GM12878 (cell line): ENCODE measurements around the gene KIF6.

Source experiments
- NR2C2 ChIP-seq: IDR thresholded peaks from 2 replicates; pipeline ENCODE4 v1.6.1; 2011; ENCODE audit warnings: borderline replicate concordance, low read depth; ENCODE audit not compliant: control insufficient read depth, insufficient read length
- SMC3 ChIP-seq: IDR thresholded peaks from 2 replicates; pipeline ENCODE4 v1.6.1; 2011; ENCODE audit warnings: low read length, improper control_type of control experiment, borderline replicate concordance
- ZSCAN29 ChIP-seq: fragments of 450-650 bp; IDR thresholded peaks from 2 replicates; pipeline ENCODE4 v1.6.1; 2017; ENCODE audit warnings: mild to moderate bottlenecking, moderate library complexity
- TF ChIP-seq, protein P1 (sequence below), 3 experiments: IDR thresholded peaks in 2 of 3; conservative IDR thresholded peaks in 1 of 3; 2 replicates each; pipeline ENCODE4 v1.5.1; 2011; ENCODE audit warnings: low read depth in 3 of 3, low read length in 3 of 3, mild to moderate bottlenecking in 3 of 3, control low read depth in 2 of 3, moderate library complexity in 2 of 3, inconsistent platforms in 1 of 3, mixed read lengths in 1 of 3; ENCODE audit not compliant: control insufficient read depth in 2 of 3, insufficient read depth in 1 of 3; ENCODE audit errors: extremely low read depth in 1 of 3
- TF ChIP-seq, protein P2 (sequence below): IDR thresholded peaks from 2 replicates; pipeline ENCODE4 v1.6.1; 2012; ENCODE audit warnings: improper control_type of control experiment, low read depth, low read length; ENCODE audit not compliant: insufficient replicate concordance
- TF ChIP-seq, protein P3 (sequence below): IDR thresholded peaks from 2 replicates; pipeline ENCODE4 v1.6.1; 2012; ENCODE audit warnings: mild to moderate bottlenecking, low read depth, low read length
- TF ChIP-seq, protein P4 (sequence below): fragments of 450-650 bp; IDR thresholded peaks from 2 replicates; pipeline ENCODE4 v1.6.1; 2017; ENCODE audit warnings: mild to moderate bottlenecking

DNA sequence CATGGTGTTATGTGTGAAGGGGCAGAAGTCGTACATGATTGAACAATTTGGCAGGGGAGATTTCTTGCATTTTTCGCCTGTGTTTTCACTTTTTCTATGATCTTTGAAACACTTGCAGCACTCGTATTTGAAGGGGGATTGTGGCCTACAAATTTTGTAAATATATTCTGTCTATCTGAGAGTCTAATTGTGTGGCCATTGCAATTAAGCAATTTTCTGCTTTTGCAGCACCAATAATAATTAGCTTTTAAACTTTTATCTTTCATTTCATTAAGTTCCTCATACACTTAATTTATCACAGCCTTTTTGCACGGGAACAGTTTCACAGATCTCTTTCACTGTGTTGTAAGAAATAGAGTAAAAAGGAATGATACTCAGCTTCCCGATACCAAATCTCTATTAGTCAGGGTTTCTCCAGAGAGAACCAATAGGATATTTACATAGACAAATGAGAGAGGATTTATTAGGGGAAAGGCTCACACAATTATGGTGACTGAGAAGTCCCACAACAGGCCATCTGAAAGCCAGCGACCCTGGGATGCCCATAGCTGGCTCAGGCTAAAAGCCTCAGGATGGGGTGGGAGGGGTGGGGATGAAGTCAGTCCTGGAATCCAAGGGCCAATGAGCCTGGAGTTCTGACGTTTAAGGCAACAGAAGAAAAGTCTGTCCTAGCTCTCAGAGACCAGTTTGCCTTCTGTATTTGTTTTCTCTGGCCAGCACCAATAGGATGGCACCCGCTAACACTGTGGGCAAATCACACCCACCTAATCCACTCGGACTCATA lies 58.3 kb downstream of the KIF6 start:
- TF ChIP-seq, protein P1, sequence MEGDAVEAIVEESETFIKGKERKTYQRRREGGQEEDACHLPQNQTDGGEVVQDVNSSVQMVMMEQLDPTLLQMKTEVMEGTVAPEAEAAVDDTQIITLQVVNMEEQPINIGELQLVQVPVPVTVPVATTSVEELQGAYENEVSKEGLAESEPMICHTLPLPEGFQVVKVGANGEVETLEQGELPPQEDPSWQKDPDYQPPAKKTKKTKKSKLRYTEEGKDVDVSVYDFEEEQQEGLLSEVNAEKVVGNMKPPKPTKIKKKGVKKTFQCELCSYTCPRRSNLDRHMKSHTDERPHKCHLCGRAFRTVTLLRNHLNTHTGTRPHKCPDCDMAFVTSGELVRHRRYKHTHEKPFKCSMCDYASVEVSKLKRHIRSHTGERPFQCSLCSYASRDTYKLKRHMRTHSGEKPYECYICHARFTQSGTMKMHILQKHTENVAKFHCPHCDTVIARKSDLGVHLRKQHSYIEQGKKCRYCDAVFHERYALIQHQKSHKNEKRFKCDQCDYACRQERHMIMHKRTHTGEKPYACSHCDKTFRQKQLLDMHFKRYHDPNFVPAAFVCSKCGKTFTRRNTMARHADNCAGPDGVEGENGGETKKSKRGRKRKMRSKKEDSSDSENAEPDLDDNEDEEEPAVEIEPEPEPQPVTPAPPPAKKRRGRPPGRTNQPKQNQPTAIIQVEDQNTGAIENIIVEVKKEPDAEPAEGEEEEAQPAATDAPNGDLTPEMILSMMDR (IDR thresholded peaks at IDR 0.05 in 2 of 3, conservative IDR thresholded peaks at IDR 0.05 in 1 of 3; ENCODE audit: control insufficient read depth in 2 of 3, extremely low read depth in 1 of 3, insufficient read depth in 1 of 3, low read depth in 3 of 3, low read length in 3 of 3), result no peak
- TF ChIP-seq, protein P2, sequence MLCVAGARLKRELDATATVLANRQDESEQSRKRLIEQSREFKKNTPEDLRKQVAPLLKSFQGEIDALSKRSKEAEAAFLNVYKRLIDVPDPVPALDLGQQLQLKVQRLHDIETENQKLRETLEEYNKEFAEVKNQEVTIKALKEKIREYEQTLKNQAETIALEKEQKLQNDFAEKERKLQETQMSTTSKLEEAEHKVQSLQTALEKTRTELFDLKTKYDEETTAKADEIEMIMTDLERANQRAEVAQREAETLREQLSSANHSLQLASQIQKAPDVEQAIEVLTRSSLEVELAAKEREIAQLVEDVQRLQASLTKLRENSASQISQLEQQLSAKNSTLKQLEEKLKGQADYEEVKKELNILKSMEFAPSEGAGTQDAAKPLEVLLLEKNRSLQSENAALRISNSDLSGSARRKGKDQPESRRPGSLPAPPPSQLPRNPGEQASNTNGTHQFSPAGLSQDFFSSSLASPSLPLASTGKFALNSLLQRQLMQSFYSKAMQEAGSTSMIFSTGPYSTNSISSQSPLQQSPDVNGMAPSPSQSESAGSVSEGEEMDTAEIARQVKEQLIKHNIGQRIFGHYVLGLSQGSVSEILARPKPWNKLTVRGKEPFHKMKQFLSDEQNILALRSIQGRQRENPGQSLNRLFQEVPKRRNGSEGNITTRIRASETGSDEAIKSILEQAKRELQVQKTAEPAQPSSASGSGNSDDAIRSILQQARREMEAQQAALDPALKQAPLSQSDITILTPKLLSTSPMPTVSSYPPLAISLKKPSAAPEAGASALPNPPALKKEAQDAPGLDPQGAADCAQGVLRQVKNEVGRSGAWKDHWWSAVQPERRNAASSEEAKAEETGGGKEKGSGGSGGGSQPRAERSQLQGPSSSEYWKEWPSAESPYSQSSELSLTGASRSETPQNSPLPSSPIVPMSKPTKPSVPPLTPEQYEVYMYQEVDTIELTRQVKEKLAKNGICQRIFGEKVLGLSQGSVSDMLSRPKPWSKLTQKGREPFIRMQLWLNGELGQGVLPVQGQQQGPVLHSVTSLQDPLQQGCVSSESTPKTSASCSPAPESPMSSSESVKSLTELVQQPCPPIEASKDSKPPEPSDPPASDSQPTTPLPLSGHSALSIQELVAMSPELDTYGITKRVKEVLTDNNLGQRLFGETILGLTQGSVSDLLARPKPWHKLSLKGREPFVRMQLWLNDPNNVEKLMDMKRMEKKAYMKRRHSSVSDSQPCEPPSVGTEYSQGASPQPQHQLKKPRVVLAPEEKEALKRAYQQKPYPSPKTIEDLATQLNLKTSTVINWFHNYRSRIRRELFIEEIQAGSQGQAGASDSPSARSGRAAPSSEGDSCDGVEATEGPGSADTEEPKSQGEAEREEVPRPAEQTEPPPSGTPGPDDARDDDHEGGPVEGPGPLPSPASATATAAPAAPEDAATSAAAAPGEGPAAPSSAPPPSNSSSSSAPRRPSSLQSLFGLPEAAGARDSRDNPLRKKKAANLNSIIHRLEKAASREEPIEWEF, result no peak
- TF ChIP-seq, protein P3, sequence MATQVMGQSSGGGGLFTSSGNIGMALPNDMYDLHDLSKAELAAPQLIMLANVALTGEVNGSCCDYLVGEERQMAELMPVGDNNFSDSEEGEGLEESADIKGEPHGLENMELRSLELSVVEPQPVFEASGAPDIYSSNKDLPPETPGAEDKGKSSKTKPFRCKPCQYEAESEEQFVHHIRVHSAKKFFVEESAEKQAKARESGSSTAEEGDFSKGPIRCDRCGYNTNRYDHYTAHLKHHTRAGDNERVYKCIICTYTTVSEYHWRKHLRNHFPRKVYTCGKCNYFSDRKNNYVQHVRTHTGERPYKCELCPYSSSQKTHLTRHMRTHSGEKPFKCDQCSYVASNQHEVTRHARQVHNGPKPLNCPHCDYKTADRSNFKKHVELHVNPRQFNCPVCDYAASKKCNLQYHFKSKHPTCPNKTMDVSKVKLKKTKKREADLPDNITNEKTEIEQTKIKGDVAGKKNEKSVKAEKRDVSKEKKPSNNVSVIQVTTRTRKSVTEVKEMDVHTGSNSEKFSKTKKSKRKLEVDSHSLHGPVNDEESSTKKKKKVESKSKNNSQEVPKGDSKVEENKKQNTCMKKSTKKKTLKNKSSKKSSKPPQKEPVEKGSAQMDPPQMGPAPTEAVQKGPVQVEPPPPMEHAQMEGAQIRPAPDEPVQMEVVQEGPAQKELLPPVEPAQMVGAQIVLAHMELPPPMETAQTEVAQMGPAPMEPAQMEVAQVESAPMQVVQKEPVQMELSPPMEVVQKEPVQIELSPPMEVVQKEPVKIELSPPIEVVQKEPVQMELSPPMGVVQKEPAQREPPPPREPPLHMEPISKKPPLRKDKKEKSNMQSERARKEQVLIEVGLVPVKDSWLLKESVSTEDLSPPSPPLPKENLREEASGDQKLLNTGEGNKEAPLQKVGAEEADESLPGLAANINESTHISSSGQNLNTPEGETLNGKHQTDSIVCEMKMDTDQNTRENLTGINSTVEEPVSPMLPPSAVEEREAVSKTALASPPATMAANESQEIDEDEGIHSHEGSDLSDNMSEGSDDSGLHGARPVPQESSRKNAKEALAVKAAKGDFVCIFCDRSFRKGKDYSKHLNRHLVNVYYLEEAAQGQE, result no peak
- TF ChIP-seq NR2C2, result no peak
- no peak for TF ChIP-seq SMC3
- TF ChIP-seq ZSCAN29, result no peak
- TF ChIP-seq, protein P4, sequence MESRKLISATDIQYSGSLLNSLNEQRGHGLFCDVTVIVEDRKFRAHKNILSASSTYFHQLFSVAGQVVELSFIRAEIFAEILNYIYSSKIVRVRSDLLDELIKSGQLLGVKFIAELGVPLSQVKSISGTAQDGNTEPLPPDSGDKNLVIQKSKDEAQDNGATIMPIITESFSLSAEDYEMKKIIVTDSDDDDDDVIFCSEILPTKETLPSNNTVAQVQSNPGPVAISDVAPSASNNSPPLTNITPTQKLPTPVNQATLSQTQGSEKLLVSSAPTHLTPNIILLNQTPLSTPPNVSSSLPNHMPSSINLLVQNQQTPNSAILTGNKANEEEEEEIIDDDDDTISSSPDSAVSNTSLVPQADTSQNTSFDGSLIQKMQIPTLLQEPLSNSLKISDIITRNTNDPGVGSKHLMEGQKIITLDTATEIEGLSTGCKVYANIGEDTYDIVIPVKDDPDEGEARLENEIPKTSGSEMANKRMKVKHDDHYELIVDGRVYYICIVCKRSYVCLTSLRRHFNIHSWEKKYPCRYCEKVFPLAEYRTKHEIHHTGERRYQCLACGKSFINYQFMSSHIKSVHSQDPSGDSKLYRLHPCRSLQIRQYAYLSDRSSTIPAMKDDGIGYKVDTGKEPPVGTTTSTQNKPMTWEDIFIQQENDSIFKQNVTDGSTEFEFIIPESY, result no peak
